HG03442 (cell line): Measurements from ENCODE around the gene INPP5A.

Experiments
- ATAC-seq: cut with Tn5 transposase; IDR thresholded peaks from one replicate; pipeline ENCODE4 v1.9.1; 2021; ENCODE audit warnings: mild to moderate bottlenecking, moderate library complexity; ENCODE audit not compliant: unreplicated experiment

INPP5A gene

DNA sequence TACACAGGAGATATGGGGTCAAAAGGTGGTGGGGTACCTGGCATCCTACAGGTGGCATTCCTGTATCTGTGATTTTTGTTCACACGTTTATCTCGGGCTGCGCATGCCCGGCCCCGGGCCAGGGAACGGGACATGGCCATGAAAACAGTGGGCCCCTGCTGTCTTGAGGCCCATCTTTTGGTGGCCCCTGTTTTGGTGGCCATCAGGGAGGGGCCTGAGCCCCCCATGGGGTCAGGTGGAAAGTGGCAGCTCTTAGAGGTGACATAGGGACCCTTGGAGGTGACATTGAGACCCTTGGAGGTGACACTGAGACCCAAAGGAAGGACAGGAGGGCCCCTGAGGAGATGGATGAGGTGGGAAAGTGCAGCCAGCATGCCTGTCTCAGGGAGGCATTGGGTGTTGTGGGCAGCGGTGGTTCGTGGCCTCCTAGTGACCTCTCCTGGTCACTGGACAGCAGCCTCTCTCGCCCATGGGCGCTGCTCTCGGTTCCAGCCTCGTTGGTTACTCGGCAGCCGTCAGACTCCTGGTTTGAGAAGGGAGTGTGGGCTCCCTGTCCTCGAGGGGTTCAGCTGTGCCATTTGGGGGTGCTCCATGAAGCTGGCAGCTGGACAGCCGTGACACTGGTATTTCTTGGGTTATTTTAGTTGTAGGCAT is 39.9 kb downstream of the INPP5A start:
- no peak for ATAC-seq

GRCh38 chr10:132578287-132578951 is 40.8 kb downstream of the INPP5A start:
- ATAC-seq = no peak

DNA sequence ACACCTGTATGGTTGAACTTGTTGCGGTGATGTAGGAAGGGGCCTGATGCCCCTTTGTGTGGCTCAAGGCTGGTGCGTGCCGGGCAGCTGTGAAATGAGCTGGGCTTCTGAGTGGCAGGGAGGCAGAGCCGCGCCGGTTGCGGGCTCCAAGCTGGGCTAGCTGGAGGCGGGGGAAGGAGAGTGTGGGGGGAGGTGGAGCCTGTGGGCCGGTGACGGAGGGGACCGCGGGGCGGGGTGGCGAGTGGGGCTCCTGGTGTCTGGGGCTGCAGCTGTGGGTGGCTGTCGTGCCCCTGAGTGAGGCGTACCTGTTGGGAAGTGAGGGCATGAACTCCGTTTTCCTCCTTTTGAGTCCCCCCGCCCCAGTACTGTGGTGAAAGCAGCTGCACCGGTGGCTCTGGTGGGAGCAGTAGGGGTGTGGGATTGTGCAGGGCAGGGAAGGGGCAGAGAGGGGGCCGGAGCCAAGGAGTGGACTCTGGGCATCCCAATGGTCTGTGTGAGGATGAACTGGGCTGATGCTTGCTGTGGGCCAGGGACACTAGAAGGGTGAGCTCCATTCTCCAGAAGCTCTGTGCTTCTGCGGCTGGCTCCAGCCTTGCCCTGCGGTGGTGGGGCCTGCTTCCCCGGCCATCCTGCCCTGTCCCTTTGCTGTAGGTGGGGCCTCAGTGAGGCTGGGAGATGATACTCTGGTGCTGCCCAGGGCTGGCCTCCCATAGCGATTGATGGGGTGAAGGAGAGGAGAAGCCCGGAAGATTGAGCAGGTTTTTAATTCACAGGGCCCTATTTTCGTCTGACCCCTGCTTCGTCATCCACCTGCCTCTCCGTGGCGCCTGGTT is 41.7 kb downstream of the INPP5A start:
- no peak for ATAC-seq

DNA sequence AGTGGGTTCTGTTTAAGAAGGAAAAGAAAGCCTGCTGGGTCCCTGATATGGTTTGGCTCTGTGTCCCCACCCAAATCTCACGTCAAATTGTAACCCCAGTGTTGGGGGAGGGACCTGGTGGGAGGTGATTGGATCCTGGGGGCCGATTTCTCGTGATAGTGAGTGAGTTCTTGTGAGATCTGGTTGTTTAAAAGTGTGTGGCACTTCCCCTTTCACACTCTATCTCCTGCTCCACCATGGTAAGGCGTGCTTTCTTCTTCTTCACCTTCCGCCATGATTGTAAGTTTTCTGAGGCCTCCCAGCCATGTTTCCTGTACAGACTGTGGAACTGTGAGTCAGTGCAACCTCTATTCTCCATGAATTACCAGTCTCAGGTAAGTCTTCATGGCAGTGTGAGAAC is 42.6 kb downstream of the INPP5A start:
- no peak for ATAC-seq

- ATAC-seq = no peak
Measured at GRCh38 chr10:132580617-132581016, 43.0 kb downstream of the INPP5A start.

DNA sequence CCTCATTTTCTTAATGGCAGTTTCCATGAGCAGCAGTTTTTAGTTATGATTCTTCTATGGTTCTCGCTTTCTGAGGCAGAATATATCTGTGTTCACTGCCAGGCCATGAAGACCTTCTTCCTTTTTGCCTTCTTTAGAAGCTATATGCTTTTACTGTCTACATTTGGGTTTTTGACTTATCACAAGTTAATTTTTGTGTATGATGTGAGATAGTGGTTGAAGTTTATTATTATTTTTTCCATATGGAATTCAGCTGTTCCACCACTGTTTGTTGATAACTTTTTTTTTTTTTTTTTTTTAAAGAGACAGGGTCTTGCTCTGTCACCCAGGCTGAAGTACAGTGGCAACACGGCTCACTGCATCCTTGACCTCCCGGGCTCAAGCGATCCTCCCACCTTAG is 44.5 kb downstream of the INPP5A start:
- no peak for ATAC-seq

- no peak for ATAC-seq
Measured at GRCh38 chr10:132582771-132583170, 45.2 kb downstream of the INPP5A start.

GRCh38 chr10:132583456-132583855 is 45.9 kb downstream of the INPP5A start:
- no peak for ATAC-seq

DNA sequence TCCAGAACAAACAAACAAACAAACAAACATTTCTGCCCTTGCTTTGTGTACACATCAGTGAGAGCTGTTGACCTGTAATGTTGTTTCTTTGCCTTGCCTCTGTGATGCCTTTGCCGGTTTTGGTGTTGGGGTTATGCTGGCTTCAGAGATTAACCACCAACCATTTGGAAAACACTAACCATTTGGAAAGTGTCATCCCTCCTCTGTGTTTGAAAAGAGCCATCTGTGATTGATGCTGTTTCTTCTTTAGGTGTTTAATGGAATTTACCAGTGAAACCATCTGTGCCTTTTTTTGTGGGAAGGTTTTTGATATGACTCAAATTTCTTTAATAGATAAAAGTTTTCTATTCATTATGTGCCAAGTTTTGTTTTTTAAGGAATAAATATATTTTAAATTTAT is 46.5 kb downstream of the INPP5A start:
- ATAC-seq = no peak

GRCh38 chr10:132585732-132586722 is 48.4 kb downstream of the INPP5A start:
- ATAC-seq = no peak

DNA sequence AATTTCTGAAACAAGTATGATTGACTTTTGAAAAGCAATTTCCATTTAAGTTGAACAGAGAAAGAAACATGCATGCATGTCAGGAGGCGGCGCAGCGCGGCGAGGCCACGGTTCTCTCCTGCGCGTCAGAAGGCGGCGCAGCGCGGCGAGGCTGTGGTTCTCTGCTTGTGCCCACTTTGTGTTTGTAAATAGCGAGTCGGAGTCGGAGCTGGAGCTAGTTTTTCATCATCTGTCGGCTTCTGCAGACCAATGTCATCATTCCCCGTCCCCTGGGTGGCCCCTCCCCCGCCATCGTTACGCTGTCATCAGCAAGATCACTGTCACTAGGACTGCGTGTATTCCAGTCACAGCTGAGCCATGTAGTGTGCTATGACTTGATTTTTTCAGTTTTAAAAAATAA is 49.2 kb downstream of the INPP5A start:
- no peak for ATAC-seq

DNA sequence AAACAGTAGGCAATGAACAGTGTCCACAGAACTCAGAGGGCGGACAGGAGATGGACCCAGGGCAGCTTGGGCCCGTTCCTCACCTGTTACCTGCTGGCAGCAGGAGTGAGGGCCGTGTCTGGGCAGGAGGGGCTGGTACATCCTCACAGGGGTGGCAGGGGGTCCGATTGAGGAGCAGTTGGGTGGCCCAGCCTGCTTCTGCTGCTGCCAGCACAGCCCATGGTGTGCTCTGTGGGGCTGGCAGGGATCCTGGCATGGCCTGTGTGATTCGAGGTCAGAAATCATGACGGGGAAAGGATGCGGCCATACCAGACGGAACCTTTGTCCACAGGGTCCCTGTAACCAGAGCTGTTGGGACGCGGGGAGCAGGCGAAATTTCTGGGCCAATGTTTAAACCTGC is 49.6 kb downstream of the INPP5A start:
- ATAC-seq = no peak

GRCh38 chr10:132588301-132589013 is 50.9 kb downstream of the INPP5A start:
- ATAC-seq = no peak

DNA sequence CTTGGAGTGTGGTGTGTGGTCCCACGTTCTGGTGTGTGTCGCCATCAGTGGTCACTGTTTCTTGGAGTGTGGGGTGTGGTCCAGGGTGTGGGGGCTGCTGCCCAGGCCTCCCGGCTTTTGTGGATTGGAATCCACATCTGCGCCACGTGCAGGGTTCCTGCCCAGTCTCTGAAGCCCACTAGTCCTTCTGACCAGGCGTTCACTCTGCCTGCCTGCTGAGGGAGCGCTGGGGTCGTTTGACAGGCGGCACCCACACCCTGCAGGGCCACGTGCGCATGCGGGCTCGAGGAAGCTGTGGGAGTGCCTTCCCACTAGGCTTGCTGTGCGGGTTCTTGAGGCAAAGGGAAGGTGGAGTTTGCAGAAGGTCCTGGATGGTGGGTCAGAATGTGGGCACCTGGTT is 51.4 kb downstream of the INPP5A start:
- no peak for ATAC-seq

GRCh38 chr10:132589681-132590080 is 52.1 kb downstream of the INPP5A start:
- ATAC-seq = no peak

DNA sequence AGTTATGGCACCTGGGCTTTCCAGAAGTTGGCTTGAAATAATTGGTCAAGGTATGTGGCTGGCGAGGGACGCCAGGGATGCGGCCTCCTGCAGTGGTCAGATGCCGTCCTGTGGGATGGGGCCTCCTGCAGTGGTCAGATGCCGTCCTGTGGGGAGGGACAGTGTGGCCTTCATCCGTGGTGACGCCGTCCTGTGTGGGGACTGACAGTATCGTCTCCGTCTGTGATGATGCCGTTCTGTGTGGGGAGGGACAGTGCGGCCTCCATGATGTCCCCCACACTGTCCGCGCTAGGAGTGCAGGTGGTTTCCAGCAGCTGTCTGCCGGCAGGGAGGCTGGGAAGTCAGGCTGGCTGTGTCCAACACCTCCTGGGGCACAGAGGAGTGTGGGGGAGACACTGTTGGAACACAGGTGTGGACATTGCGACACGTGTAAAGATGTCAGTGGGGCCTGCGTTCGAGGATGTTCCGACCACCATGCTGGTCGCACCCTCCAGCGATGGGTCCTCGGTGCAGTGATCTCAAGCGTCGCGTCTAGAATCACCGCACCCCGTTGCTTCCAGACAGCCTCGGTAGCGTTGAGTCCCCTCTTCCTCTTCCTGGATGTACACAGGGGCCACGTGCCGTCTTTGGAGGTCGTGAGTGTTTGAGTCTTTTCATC is 52.6 kb downstream of the INPP5A start:
- ATAC-seq = no peak

DNA sequence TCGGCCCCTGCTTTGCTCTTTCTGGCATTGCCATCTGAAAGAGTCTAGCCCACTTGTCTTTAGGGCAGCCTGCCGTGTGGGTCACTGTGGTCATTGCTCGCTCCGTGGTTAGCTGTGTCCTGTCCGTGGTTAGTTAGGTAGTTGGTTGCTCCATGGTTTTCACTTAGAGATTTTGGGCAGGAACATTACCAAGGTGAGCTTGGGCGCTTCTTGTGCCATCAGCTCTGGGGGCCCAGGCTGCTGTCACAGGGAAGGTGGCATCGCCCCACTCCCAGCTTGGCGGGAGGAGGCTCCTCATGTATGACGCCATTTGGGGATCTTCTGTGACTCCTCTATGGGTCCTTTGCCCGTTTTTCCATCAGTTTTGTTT is 53.1 kb downstream of the INPP5A start:
- ATAC-seq = no peak

- no peak for ATAC-seq
Measured at GRCh38 chr10:132591166-132591971, 53.8 kb downstream of the INPP5A start.
